Psoas muscle (tissue), 8 donors: ENCODE measurements around the gene PLA2G2E. TPM values are rescaled to one million over a fixed set of nuclear protein-coding genes. Genes with fewer than 3 reads are reported as not detected.
"Not testable (repeated sequence)": the region's sequence is repeated elsewhere in the genome, so short reads cannot be mapped to it uniquely, and the experiment has no call there.

Experiments used
- ATAC-seq, 4 donors: fragments of 200-7000 bp; cut with Tn5 transposase; one replicate each; pipeline ENCODE4 v1.9.1; 2020; ENCODE audit warnings: moderate library complexity in 3 of 4, mild to moderate bottlenecking in 2 of 4
- DNase-seq, 2 donors: peaks; one replicate each; pipeline ENCODE4 v3.0.0-alpha.2; 2020
- H3K27ac ChIP-seq: fragments of 200-600 bp; one replicate; pipeline ENCODE4 v1.8.0; 2022
- H3K27me3 ChIP-seq, 3 donors: fragments of 200-600 bp in 1 of 3; one replicate each; pipeline versions ENCODE4 v1.6.1 to v1.8.0; 2013 to 2022; ENCODE audit warnings: low read length in 2 of 3, mild to moderate bottlenecking in 2 of 3, moderate library complexity in 1 of 3; ENCODE audit not compliant: insufficient read depth in 3 of 3
- H3K36me3 ChIP-seq, 2 donors: fragments of 200-600 bp in 1 of 2; one replicate each; pipeline versions ENCODE4 v1.6.1 to v1.8.0; 2013 to 2022; ENCODE audit warnings: low read depth in 1 of 2, mild to moderate bottlenecking in 1 of 2, moderate library complexity in 1 of 2; ENCODE audit not compliant: insufficient read depth in 1 of 2
- H3K4me1 ChIP-seq: fragments of 200-600 bp; one replicate; pipeline ENCODE4 v1.8.0; 2022
- H3K4me3 ChIP-seq: fragments of 200-600 bp; one replicate; pipeline ENCODE4 v1.8.0; 2022; ENCODE audit warnings: mild to moderate bottlenecking
- H3K9me3 ChIP-seq: fragments of 200-600 bp; one replicate; pipeline ENCODE4 v1.8.0; 2022
- WGBS, 3 donors: extraction: QIAGEN DNeasy Blood & Tissue Kit; methylation state at CpG; one replicate each; pipeline versions ENCODE4 v1.1.6 to v1.1.7; 2013; 5-methylcytosine and 5-hydroxymethylcytosine counted together
- intact Hi-C, 2 donors: fragments of 100-400 bp; cut with DNase I; formaldehyde crosslinking; loops; one replicate each; pipeline versions ENCODE4 v1.11.0 to v1.14.2; 2022
- polyA plus RNA-seq, 3 donors: library from polyadenylated mRNA; stranded (reverse); fragments of 200-250 nt; gene quantifications; one replicate each; pipeline ENCODE4 v1.2.3, GENCODE V29; 2013
- total RNA-seq, 4 donors: library from RNA; stranded (reverse); fragmentation: NEBNext Ultra II Directional in 2 of 4; extraction: Animal tissue kit (Norgen Biotek cat#: 25700) in 2 of 4; gene quantifications; one replicate each; pipeline versions ENCODE4 v1.2.1 to v1.2.4, GENCODE V29; 2021 to 2023
- TF ChIP-seq, protein P1 (sequence below): fragments of 200-600 bp; IDR thresholded peaks from one replicate; pipeline ENCODE4 v1.8.0; 2022; ENCODE audit warnings: antibody characterized with exemption
- donor health status: healthy with polysubstance abuse.
- donor health status: DM: no; HTN: no; CAD: no; lungs with moderate emphysema.
- donor health status: Bipolar disorder and iron deficiency.
- donor health status: healthy.
- donor health status: DM: yes; HTN: yes; CAD: no.
- donor health status: DM: no; HTN: no; CAD: no.
- donor health status: DM: no; HTN: no; CAD: no.
- donor health status: DM: yes; HTN: yes; CAD: no.

Gene PLA2G2E
- total and polyA plus RNA-seq, 7 donors: not detected

DNA sequence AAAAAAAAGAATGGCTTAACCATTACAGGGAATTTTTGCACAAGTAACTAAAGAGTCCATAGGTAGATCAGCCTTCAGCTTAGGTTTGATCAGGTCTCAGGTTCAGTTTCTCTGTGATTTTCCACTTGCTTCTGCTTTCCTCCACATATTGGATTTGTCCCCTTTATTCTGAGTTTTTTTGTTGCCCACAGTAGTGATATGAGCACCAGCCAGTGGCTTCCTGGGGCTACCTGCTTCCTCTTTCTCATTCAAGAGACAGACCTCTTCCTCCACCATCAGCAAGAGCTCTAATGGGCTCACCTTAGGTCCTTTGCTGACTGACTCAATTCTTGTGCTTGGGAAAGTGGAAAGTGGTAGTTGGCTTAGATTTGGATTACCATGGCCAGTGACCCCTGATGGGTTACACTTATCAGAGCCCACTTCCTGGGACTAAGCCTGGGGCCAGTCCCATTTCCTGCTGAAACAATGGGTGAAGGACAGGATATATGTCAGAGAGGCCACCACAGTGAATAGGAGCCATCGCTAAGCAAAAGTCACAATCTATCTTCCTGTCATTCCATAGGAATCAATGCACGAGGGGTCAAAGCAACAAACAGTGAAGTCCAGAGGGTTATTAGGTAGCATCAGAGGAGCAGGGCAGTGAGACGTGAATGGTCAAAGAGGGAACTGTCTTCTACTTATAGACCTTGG, 12.8 kb upstream of the PLA2G2E start:
- Histone ChIP-seq H3K27me3 (no peaks in the 10 kb centered on the region), H3K4me3 (no peak overlapping the region), H3K9me3 (peaks cover 4% of the 10 kb centered on the region), H3K27ac (no peak overlapping the region), H3K36me3 (no peaks in the 10 kb centered on the region), H3K4me1 (no peaks in the 10 kb centered on the region)
- ATAC-seq: no peak
- intact Hi-C loops: no loop called here
- TF ChIP-seq, protein P1, sequence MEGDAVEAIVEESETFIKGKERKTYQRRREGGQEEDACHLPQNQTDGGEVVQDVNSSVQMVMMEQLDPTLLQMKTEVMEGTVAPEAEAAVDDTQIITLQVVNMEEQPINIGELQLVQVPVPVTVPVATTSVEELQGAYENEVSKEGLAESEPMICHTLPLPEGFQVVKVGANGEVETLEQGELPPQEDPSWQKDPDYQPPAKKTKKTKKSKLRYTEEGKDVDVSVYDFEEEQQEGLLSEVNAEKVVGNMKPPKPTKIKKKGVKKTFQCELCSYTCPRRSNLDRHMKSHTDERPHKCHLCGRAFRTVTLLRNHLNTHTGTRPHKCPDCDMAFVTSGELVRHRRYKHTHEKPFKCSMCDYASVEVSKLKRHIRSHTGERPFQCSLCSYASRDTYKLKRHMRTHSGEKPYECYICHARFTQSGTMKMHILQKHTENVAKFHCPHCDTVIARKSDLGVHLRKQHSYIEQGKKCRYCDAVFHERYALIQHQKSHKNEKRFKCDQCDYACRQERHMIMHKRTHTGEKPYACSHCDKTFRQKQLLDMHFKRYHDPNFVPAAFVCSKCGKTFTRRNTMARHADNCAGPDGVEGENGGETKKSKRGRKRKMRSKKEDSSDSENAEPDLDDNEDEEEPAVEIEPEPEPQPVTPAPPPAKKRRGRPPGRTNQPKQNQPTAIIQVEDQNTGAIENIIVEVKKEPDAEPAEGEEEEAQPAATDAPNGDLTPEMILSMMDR: no peak
- WGBS, 3 donors: 70 to 78% (median 73%) methylated on average over 3 of the region's 3 CpGs
- no peak for DNase-seq

DNA sequence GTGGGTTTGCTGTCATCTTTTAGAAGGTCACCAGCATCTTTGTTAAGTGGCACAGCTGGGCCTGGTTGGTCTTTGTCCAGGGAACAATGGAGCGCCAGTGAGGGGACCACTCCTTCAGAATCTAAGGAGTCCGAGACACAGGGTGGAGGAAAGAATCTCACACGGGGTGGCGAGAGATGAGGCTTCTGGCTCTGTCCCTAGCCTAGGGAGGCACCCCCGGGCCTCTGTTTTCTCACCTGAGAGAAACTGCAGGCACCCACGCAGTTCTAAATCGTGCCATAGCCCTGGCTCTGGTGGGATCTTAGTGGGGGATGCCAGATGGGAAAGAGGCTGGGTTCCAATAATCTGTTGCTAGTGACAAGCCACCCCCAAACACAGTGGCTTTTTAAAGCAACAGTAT, 10.9 kb upstream of the PLA2G2E start:
- no peaks in the 10 kb centered on the region for H3K4me1 ChIP-seq
- no peaks in the 10 kb centered on the region for H3K27me3 ChIP-seq
- no peak overlapping the region for H3K4me3 ChIP-seq
- intact Hi-C loops: no loop called here
- H3K27ac ChIP-seq: no peak overlapping the region
- no peak for ATAC-seq
- 74 to 81% (median 77%) methylated on average over 7 of the region's 7 CpGs for WGBS, 3 donors
- TF ChIP-seq, protein P1: no peak
- H3K9me3 ChIP-seq: peaks cover 4% of the 10 kb centered on the region
- no peaks in the 10 kb centered on the region for H3K36me3 ChIP-seq
- DNase-seq: no peak

DNA sequence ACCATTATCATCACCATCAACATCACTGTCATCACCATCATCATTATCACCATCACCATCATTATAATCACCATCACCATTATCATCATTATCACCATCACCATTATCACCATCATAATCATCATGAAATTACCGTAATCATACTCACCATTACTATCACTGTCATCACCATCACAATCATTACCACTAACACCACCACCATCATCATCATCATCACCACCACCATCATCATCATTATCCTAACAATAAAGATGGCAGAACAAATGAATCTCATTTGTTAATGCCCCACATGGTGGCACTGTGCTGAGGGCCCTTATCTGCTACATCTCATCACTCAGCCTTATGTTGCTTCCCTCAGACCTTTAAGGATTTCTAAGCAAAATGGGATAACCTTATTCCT, 9.4 kb upstream of the PLA2G2E start:
- 0 to 98% (median 0%) methylated on average over 1 of the region's 1 CpG for WGBS, 3 donors

DNA sequence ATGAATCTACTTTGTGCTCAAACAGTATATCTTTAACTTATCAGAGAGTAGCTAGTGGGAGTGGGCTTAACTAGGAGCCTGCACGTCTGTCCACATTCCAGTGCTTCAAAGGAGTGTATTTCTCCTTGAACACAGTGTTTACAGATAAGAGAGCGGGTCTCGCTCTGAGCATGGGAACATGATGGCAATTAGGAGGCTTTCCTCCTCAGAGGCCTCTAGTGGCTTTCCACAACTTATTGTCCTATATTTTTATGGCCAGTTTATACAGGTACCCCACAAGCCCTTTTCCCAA, 3.7 kb upstream of the PLA2G2E start:
- H3K27me3 ChIP-seq, H3K27ac ChIP-seq, intact Hi-C loops, H3K9me3 ChIP-seq, H3K4me3 ChIP-seq, H3K36me3 ChIP-seq, ATAC-seq, H3K4me1 ChIP-seq, DNase-seq: not testable (repeated sequence)
- 67 to 78% (median 71%) methylated on average over 3 of the region's 3 CpGs for WGBS, 3 donors

More for the DNA sequence above, 9.4 kb upstream of the PLA2G2E start:
- H3K36me3 ChIP-seq: no peaks in the 10 kb centered on the region
- H3K9me3 ChIP-seq: peaks cover 4% of the 10 kb centered on the region
- no peaks in the 10 kb centered on the region for H3K4me1 ChIP-seq
- TF ChIP-seq, protein P1: no peak
- no peak overlapping the region for H3K27ac ChIP-seq
- ATAC-seq (no peak), DNase-seq (no peak)
- intact Hi-C loops: no loop called here
- H3K4me3 ChIP-seq: no peak overlapping the region
- no peaks in the 10 kb centered on the region for H3K27me3 ChIP-seq

DNA sequence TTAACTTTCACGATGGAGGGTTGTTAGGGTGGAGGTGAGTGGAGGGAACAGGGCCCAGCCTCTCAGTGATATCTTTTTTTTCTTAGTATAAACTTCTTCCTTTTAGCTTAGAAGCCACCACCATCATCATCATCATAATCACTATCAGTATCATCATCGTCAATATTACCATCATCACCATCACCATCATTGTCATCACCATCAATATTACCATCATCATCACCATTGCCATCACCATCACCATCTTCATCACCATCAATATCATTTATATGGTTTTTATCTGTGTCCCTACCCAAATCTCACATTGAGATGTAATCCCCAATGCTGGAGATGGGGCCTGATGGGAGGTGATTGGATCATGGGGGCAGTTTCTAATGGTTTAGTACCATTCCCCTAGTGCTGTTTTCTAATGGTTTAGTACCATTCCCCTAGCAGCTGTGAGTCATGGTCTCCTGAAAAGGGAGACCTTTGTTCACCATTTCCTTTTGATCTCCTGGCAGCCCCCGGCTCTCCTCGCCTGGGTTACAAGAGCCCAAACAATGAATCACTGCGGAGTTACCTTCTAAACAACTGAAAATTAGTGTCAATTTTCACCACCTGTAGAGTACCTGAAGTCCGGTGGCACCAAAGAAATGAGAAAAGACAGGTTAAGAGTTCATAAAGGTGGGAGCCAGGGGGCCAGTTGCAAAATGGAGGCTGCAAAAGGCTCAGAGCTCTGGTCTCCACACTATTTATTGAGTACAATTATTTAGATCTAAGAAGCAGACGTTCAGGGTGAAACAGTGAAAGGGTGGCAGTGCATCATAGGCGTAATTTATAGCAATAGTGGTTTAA, 3.1 kb upstream of the PLA2G2E start:
- Histone ChIP-seq H3K4me1 (no peaks in the 10 kb centered on the region), H3K9me3 (no peaks in the 10 kb centered on the region), H3K27me3 (peaks cover 0 to 6% (median 2%) of the 10 kb centered on the region in 3 donors), H3K27ac (no peak overlapping the region), H3K4me3 (no peak overlapping the region), H3K36me3 (no peaks in the 10 kb centered on the region)
- 63 to 67% (median 66%) methylated on average over 8 of the region's 8 CpGs for WGBS, 3 donors
- ATAC-seq: no peak
- TF ChIP-seq, protein P1: no peak
- no peak for DNase-seq
- intact Hi-C loops: no loop called here
